ENCODE measurements around the gene CREM.

CREM gene

DNA sequence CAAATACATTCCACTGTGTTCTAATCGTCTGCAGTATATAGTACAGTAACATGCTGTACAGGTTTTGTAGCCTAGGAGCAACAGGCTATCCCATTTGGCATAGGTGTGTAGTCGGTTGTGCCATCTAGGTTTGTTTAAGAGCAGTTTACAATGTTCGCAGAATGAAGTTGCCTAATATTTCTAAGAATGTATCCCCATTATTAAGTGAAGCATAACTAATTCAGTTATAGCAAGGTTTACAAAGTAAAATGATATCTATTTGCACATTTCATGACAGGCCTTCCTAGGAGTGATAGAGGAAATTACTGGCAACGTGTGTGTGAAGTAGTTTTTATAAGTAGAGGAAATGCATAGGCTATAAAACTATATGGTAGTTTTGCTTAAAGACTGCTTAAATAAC lies 4.0 kb downstream of the CREM start:
- no peak for DNase-seq
- intact Hi-C loops (cut with DNase I) = no loop called here

DNA sequence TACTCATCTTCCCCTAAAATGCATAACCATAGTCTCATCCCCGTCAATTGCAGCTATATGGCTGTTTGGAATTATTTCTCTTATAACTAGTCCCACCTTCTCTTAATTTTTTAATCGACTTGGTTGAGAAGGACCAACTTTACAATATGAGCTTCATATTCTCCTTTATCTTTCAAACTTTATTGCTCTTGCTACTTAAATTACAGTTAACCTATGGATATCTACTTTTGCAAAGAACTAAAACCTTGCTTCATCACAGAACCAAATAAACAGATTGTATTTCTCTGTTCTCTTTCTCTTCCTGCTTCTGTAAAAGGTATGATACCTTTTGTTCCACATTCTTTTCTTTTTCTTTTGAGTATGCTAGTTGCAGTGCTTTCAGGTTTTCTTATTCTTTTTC lies 6.1 kb downstream of the CREM start:
- DNase-seq = no peak
- intact Hi-C loops (cut with DNase I) = no loop called here

DNA sequence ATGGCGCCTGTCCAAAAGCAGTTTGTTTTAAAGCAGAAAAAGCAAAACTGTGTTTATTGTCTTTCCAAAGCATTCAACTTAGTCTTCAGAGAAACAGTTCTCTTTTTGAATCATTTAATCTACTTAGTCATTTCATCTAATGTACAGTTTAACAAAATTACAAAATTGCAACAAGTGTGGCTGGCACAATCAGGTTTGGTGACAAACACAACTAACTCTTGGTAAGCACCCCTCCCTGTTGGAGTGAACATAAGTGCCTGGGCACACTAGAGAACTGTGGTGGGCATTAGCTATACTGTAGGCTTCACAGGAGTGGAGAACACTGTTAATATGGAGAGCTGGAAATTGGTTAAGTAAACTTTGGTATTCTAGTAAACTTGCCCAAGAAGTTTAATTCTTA lies 6.9 kb downstream of the CREM start:
- no peak for DNase-seq
- intact Hi-C loops (cut with DNase I) = no loop called here

DNA sequence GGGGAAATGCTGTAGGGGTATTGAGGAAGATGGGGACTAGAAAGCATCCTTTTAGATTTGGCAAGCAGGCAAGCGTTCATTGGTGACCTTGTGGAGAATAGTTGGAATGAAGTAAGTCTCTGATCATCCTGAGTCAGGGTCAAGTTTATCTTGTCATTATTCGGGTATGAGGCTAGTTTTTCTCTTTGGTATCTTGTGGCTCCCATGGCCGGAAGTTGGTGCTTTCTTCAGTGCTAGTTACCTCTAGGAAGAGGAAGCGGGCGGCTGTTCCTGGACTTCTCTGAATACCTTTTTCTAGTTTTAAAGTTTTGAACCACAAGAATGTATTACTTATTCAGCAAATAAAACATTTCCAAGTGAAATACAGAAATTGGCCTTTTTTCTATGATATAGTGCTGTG lies 9.2 kb downstream of the CREM start:
- intact Hi-C loops (cut with DNase I) = no loop called here
- no peak for DNase-seq

DNA sequence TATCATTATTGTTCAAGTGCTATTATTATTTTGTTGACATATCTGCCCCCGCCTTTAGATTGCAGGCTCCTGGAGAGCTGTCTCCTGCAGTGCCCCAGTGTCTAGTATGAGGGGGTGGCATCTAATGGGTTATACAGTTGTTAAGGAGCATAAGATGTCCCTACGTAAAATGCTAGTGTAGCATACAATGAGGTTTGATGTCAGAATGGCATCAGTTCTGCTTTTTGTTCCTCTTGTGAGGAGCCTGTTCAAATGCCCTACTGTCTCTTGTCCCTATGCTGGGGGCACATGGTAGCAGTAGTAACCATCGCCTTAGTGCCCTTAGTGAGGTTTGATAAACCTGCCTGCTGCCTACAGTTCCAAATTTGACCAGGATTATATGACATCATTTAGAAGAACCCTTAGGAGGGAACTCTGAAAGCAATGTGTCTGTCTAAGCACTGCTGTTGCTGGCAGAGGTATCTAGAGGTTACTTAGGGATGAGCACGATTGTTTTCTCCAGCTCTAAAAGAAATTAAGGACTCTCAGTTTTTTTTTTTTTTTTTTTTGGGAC lies 9.7 kb downstream of the CREM start:
- intact Hi-C loops (cut with DNase I) = no loop called here
- DNase-seq = no peak

DNA sequence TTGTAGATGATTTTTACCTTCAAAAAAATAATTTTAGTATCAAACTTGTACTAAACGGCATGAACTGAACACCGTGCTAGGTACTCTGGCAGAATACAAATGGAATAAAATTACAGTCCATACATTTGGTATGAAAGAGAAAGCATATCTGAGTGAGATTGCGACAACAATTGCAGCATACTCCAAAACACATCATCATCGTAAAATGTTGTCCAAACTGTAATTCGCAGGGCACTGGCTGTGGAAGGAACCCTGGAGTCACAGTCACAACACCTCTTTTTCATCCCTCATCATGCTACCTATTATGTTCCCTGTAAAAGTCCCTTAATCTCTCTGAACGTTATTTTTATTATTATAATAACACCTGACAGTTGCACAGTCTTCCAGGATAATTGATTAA lies 13.5 kb downstream of the CREM start:
- DNase-seq = no peak
- intact Hi-C loops (cut with DNase I) = no loop called here

DNA sequence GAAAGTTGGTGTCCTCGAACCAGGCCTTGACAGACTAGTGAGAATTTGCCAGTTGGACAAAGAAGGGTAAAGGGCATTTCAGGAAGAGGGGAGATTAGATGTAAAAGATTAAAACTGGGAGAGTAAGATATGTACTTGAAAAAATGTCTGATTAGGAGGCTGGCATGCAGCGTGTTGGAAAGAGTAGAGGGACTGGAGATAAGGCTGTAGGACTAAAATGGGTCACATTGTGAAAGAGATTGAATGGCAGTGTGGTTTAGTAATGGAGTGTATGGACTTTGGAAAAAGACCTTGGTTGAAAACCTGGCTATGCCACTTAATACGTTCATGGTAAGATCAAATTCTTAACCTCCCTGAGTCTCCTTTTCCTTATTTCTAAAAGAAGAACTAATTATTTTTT lies 14.1 kb downstream of the CREM start:
- DNase-seq = no peak
- intact Hi-C loops (cut with DNase I) = no loop called here

DNA sequence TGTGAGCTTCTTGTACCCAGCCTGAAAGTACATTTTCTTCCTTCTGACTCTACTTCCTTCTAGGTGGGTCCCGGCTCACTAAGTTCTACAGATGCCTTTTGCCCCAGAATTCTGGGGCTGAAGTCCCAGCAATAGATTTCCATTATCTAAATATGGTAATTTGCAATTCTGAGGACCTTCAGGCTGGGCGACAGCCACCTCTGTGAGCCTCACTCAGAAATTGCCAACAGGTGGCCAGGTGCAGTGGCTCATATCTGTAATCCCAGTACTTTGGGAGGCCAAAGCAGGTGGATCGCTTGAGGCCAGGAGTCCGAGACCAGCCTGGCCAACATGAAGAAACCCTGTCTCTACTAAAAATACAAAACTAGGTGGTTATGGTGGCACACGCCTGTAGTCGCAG lies 23.7 kb downstream of the CREM start:
- DNase-seq = no peak
- intact Hi-C loops (cut with DNase I) = no loop called here

DNA sequence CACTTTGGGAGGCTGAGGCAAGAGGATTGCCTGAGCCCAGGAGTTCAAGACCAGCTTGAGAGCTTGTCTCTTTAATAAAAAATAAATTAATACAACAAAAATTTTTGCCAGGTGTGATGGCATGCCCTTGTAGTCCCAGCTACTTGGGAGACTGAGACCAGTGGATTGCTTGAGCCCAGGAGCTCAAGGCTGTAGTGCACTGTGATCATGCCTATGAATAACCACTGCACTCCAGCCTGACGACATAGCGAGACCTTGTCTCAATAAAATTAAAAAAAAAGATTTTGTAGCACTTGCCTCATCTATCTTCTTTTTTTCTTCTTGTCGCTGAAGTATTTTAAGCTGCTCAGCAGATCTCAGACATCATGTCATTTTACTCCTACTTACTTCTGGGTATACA lies 26.3 kb downstream of the CREM start:
- intact Hi-C loops (cut with DNase I) = no loop called here
- DNase-seq = no peak

DNA sequence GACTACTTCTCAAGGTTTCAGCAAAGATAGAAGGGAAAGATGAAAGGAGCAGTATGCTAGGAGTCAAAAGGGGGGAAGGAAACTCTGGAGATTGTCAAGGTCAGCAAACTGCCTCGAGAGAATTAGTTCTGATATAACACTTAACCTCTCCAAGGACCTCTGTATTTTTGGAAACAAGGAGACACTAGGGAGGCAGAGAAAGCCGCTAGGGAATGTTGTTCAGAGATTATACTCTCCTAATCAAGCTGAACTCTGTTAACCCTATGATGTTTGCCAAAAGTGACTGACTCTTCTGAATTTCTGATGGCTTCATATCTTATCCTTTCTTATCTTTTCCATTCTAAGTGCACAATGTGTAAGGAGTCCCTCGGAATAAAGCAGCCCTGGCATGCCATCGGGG lies 27.1 kb downstream of the CREM start:
- no peak for DNase-seq
- intact Hi-C loops (cut with DNase I) = no loop called here

DNA sequence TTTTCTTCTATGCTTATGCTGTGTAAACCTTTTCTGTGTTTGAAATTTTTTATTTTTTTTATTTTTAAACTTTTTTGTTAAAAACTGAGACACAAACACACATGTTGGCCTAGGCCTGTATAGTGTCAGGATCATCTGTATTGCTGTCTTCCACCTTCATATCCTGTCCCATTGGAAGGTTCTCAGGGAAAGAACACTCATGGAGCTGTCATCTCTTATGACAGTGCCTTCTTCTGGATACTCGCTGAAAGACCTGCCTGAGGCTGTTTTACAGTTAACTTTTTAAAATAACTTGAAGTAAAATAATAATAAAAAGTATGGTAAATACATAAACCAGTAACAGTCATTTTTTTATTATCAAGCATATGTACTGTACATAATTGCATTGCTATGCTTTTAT lies 34.1 kb downstream of the CREM start:
- intact Hi-C loops (cut with DNase I) = no loop called here
- DNase-seq = no peak

DNA sequence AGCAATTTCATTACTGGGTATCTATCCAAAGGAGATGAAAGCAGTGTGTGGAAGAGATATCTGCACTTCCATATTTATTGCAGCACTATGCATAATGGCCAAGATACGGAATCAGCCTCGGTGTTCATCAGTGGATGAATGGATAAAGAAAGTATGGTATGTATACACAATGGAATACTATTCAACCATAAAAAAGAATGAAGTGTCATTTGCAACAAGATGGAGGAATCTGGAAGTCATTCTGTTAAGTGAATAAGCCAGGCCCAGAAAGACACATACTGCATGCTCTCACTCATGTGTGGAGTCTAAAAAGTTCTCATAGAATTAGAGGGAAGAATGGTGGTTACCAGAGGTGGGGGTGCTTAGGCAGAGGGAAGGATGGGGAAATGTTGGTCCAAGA lies 35.3 kb downstream of the CREM start:
- DNase-seq = no peak
- intact Hi-C loops (cut with DNase I) = no loop called here

DNA sequence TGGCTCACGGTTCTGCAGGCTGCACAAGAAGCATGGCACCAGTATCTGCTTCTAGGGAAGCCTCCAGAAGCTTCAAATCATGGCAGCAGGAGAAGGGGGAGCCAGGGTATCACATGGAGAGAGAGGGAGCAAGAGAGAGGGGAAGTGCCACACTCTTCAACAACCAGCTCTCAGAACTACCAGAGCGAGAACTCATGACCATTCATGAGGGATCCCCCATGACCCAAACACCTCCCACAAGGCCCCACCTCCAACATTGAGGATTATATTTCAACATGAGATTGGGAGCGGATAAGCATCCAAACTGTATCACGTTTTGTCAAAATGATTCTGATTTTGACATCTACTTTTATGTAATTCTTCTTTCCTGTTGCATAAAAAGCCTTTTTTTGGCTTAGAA lies 38.5 kb downstream of the CREM start:
- DNase-seq = no peak
- intact Hi-C loops (cut with DNase I) = no loop called here

DNA sequence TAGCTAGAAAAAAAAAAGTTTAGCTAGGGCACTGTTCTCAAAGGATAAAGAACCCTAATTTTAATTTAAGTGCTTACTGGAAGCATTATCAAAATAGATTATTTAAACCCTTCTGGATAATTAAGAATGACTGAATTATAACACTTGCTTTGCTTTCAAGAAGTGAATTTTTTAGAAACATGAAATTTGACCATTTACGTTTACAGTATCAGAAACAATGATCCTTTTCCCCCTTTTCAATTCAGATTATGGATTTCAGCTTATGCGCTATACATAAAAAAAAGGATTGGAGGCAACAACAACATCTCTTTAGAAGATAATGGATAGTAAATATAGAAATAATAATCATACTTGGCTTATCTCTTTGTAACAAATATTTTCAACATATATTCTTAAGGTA lies 39.2 kb downstream of the CREM start:
- intact Hi-C loops (cut with DNase I) = no loop called here
- DNase-seq = no peak

DNA sequence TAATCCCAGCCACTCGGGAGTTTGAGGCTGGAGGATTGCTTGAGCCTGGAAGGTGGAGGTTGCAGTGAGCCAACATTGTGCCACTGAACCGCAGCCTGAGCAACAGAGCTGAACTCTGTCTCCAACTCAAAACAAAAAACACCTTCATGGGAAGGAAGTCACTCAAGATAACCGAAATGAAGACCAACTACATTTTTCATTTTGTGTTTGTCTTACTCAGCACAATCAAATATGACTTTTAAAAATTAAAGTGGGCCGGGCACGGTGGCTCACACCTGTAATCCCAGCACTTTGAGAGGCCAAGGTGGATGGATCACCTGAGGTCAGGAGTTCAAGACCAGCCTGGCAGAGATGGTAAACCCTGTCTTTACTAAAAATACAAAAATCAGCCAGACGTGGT lies 40.0 kb downstream of the CREM start:
- DNase-seq = no peak
- intact Hi-C loops (cut with DNase I) = no loop called here

DNA sequence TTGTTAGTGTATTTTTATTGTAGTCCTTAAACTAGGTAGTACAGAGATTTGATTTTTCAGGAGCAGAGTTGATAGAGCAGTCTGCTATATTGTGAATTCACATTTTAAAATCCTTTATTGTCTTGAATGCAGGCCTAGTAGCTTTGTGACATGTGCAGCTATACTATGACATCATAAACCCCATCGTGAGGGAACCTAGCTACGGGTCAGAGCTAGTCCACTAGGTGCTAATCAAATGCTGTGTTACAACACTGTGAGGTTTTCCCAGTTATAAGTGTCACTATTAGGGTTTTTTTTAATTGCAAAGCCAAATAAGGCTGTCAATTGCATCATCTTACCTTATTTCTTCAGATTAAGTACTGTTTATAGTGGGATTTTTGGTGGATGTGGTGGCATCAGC lies 40.7 kb downstream of the CREM start:
- intact Hi-C loops (cut with DNase I) = no loop called here
- no peak for DNase-seq

DNA sequence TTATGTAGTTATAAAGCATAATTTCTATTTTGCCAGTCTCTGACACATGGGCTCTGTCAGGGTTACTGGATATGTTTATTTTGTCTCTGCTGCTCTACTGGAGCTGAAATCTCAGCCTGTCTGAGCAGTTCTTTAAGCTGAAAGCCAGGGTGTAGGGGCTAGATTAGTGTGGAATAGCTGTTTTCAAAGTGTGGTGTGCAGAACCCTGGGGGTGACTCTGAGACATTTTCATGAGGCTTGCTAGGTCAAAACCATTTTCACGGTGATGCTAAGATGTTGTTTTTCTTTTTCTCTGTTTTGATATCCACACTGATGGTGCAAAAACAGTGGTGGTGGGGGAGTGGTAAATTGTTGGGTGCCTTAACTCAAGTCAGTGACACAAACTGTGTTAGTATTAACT lies 45.5 kb downstream of the CREM start:
- DNase-seq = no peak
- intact Hi-C loops (cut with DNase I) = no loop called here

DNA sequence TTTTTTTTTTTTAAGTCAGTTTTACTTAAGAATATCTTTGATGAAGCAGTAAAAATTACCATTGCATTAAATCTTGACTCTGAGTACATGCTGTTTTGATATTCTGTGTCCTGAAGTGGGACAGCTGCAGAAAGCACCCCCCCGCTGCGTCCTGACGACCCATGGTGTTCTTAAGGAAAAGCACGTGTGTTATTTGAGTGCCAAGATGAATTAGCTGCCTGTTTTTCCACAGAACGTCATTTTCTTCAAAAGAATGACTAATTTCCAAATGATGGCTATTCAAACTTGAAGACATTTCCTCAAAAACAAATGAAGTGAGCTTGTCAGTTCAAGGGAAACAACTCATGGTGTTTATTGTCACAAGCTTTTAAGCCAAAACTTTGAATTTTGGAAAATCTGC lies 45.9 kb downstream of the CREM start:
- peak in 1 of 42 donors; percentile 30 for DNase-seq

DNA sequence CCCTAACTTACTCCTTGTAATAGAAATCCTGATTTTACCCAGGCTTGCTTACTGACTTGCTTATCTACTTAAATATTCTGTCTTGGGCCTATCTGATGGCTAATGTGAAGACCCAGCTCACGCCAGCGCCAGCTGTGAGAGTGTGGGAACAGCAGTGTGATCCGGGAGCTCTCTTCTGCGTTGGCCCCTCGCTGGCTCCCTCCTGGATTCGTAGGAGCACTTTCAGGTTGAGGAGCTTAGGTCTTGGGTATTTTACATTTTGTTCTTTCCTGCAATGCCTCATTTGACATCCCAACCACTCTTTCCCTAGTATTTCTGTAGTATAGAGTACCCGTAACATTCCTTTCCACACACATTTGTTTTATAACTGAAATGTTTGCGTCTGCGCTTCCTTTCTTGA lies 51.7 kb downstream of the CREM start:
- intact Hi-C loops (cut with DNase I) = no loop called here
- DNase-seq = no peak

More for the DNA sequence above, 45.9 kb downstream of the CREM start:
- intact Hi-C loops (cut with DNase I) = no loop called here

DNA sequence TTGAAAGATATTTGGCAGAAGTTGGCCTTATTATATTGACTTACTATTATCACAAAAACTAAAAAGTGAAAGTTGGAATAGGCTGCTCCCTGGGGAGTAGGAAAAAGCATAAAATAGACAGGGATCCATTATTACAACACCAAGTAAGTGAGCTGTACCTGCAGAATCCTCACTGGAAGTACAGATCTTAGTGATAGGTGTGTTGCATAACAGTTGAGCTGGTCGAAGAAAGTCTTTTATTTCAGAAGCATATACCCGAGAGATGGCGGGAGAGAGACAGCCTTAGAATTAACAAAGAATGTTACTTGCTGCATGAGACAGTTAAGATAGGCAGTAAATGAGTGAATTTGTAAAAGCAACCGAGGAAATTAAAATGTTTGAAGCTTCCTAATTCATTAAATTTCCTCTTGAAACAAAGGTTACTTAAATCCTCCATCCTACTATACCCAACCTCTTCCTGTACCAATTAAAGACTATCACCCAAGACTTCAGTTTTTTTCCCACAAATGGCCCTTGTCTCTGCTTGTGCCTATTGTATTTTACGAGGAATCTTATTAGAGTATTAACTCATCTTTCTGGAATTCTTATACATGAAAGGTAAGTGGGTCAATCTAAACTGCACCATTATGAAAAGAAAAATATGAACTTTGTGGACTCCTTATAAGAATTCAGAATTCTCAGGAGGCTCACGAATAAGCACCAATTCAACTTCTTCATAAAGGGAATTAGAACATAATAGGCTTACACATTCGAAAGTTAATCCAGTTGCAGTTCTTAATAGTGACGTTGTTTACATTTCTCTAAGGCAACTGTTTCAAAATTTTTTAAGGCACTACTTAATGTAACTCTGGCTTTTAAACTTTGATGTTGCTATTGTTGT lies 56.2 kb downstream of the CREM start:
- intact Hi-C loops (cut with DNase I) = no loop called here
- DNase-seq = peak in 2 of 42 donors; percentile 14 to 49

DNA sequence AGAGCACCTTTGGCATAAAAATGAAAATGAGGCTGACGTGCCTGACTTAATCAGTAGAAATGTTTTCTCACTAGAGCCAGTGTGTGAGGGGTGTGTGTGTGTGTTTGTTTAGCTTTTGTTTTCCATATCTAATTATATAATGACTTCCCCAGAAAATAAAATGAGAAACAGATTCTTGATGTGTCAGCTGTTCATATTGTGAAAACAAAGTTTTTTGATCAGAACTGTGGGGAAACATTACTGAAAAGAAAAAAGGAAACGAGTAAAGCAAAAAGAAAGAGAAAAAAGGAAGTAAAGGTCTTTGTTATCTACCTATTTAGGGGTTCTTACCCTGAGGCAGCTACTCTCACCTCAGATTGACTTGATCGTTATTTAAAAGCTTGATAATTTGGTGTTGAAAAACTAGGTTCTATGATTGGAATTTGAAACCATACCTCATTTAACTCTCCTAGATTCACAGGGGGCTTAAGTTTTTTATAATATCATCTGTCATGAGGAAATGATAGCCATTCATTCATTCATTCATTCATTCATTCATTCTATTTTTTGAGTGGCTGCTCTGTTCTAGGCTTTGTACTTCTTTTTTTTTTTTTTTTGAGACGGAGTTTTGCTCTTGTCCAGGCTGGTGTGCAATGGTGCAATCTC lies 58.0 kb downstream of the CREM start:
- DNase-seq = no peak
- intact Hi-C loops (cut with DNase I) = no loop called here
